H1 (cell line): ENCODE results near the gene SLC25A47. TPM values are rescaled to one million over a fixed set of nuclear protein-coding genes. Genes with fewer than 3 reads are reported as not detected.

ENCODE experiments used
- CTCF ChIA-PET: fragments of 300-600 bp; sonication (Branson Sonifier 250); formaldehyde crosslinking; loops from one replicate; lab custom pipeline; 2021; ENCODE audit not compliant: partially characterized antibody; lab: Charles Lee
- POLR2A ChIA-PET: fragments of 300-600 bp; sonication (Branson Sonifier 250); formaldehyde crosslinking; loops from one replicate; lab custom pipeline; 2021; ENCODE audit warnings: inconsistent platforms; ENCODE audit not compliant: partially characterized antibody; lab: Charles Lee
- DNase-seq, 2 experiments: peaks; one replicate each; pipeline versions ENCODE4 v3.0.0 to v3.0.0-alpha.2; 2010 to 2022; ENCODE audit warnings: low spot score in 2 of 2, low read depth in 1 of 2, mixed read lengths in 1 of 2
- FAIRE-seq: peaks from 2 replicates; lab custom pipeline; 2011; peaks lifted over from hg19 to GRCh38; lab: Jason Lieb, UNC
- H2AFZ ChIP-seq: 2 replicates; pipeline ENCODE4 v1.8.1; 2012; ENCODE audit warnings: low read length, inconsistent platforms
- H2AK5ac ChIP-seq: 2 replicates; pipeline ENCODE4 v1.6.1; 2013; ENCODE audit warnings: low read depth, low read length
- H2BK120ac ChIP-seq: replicated peaks from 2 replicates; pipeline ENCODE3; 2013; ENCODE audit warnings: low read depth, low read length, inconsistent platforms
- H2BK12ac ChIP-seq: 2 replicates; pipeline ENCODE4 v1.6.1; 2013; ENCODE audit warnings: low read depth, low read length
- H2BK15ac ChIP-seq: 2 replicates; pipeline ENCODE4 v1.6.1; 2013; ENCODE audit warnings: low read length
- H2BK20ac ChIP-seq: 2 replicates; pipeline ENCODE4 v1.6.1; 2013; ENCODE audit warnings: low read length
- H2BK5ac ChIP-seq: 2 replicates; pipeline ENCODE4 v1.6.1; 2013; ENCODE audit warnings: low read depth, low read length
- H3K14ac ChIP-seq: 2 replicates; pipeline ENCODE4 v1.6.1; 2013; ENCODE audit warnings: inconsistent platforms; ENCODE audit not compliant: insufficient read length
- H3K18ac ChIP-seq: 2 replicates; pipeline ENCODE4 v1.6.1; 2013; ENCODE audit warnings: low read length; ENCODE audit errors: extremely low read depth
- H3K23ac ChIP-seq: 2 replicates; pipeline ENCODE4 v1.6.1; 2013; ENCODE audit warnings: inconsistent platforms; ENCODE audit not compliant: insufficient read length
- H3K23me2 ChIP-seq: 2 replicates; pipeline ENCODE4 v1.6.1; 2013; ENCODE audit warnings: low read depth, low read length
- H3K27ac ChIP-seq: 2 replicates; pipeline ENCODE4 v1.6.1; 2011; ENCODE audit warnings: low read depth, low read length, inconsistent platforms
- H3K27me3 ChIP-seq, 4 experiments: replicated peaks in 1 of 4; 1 replicate in 1 of 4; 2 replicates in 3 of 4; pipeline versions ENCODE4 v1.6.1 to v1.8.1; 2011 to 2013; ENCODE audit warnings: low read length in 3 of 4, mild to moderate bottlenecking in 3 of 4, inconsistent platforms in 2 of 4, mixed read lengths in 2 of 4, moderate library complexity in 1 of 4; ENCODE audit not compliant: control insufficient read depth in 3 of 4, insufficient read depth in 3 of 4; ENCODE audit errors: extremely low read depth in 1 of 4
- H3K36me3 ChIP-seq, 4 experiments: 2 replicates each; pipeline versions ENCODE4 v1.6.1 to v1.8.1; 2011 to 2013; ENCODE audit warnings: mild to moderate bottlenecking in 4 of 4, low read length in 3 of 4, moderate library complexity in 2 of 4, control low read depth in 1 of 4, inconsistent platforms in 1 of 4; ENCODE audit not compliant: insufficient read depth in 4 of 4, control insufficient read depth in 2 of 4
- H3K4ac ChIP-seq: replicated peaks from 2 replicates; pipeline ENCODE3; 2013; ENCODE audit warnings: low read length, low read depth, mixed read lengths, inconsistent platforms; ENCODE audit not compliant: insufficient read length
- H3K4me1 ChIP-seq, 4 experiments: replicated peaks in 1 of 4; 1 replicate in 1 of 4; 2 replicates in 3 of 4; pipeline versions ENCODE4 v1.6.1 to v1.8.1; 2011 to 2013; ENCODE audit warnings: low read length in 3 of 4, inconsistent platforms in 2 of 4, mixed read lengths in 1 of 4; ENCODE audit not compliant: insufficient read depth in 4 of 4, control insufficient read depth in 3 of 4
- H3K4me2 ChIP-seq, 2 experiments: 2 replicates each; pipeline versions ENCODE4 v1.6.1 to v1.8.1; 2011 to 2013; ENCODE audit warnings: low read depth in 2 of 2, low read length in 2 of 2, control low read depth in 1 of 2, inconsistent platforms in 1 of 2, mild to moderate bottlenecking in 1 of 2; ENCODE audit not compliant: insufficient read depth in 1 of 2
- H3K4me3 ChIP-seq, 4 experiments: fragments of 200-600, 300-600 bp in 1 of 4; sonication (generic), shearing (Covaris generic), sonication (Bioruptor Twin) in 1 of 4; 2 replicates each; pipeline versions ENCODE4 v1.5.1 to v1.8.1; 2011 to 2016; ENCODE audit warnings: low read length in 4 of 4, low read depth in 3 of 4, control low read depth in 2 of 4, inconsistent platforms in 2 of 4, mild to moderate bottlenecking in 2 of 4, mixed read lengths in 1 of 4, moderate library complexity in 1 of 4; ENCODE audit not compliant: insufficient read depth in 2 of 4; ENCODE audit errors: extremely low read depth in 1 of 4
- H3K56ac ChIP-seq: replicated peaks from 2 replicates; pipeline ENCODE3; 2013; ENCODE audit warnings: low read depth, mild to moderate bottlenecking, mixed read lengths, low read length, inconsistent platforms; ENCODE audit not compliant: insufficient read length
- H3K79me1 ChIP-seq: 2 replicates; pipeline ENCODE4 v1.6.1; 2013; ENCODE audit warnings: low read depth, low read length, control low read depth
- H3K79me2 ChIP-seq, 2 experiments: 2 replicates each; pipeline versions ENCODE4 v1.6.1 to v1.8.1; 2012 to 2013; ENCODE audit warnings: low read length in 2 of 2, mild to moderate bottlenecking in 2 of 2, inconsistent platforms in 1 of 2; ENCODE audit not compliant: insufficient read depth in 2 of 2, control insufficient read depth in 1 of 2
- H3K9ac ChIP-seq, 4 experiments: replicated peaks in 1 of 4; 1 replicate in 1 of 4; 2 replicates in 3 of 4; pipeline versions ENCODE4 v1.6.1 to v1.8.1; 2011 to 2013; ENCODE audit warnings: low read depth in 3 of 4, low read length in 3 of 4, control low read depth in 2 of 4, mild to moderate bottlenecking in 2 of 4, moderate library complexity in 2 of 4, inconsistent platforms in 1 of 4; ENCODE audit errors: extremely low read depth in 1 of 4
- H3K9me3 ChIP-seq, 2 experiments: 2 replicates each; pipeline versions ENCODE4 v1.6.1 to v1.8.1; 2012 to 2013; ENCODE audit warnings: mild to moderate bottlenecking in 2 of 2, moderate library complexity in 2 of 2, control low read depth in 1 of 2, inconsistent platforms in 1 of 2, low read depth in 1 of 2, low read length in 1 of 2, mixed read lengths in 1 of 2; ENCODE audit not compliant: insufficient read depth in 2 of 2
- H4K20me1 ChIP-seq, 2 experiments: replicated peaks in 1 of 2; 2 replicates each; pipeline versions ENCODE3 to v1.8.1; 2011 to 2013; ENCODE audit warnings: inconsistent platforms in 2 of 2, low read length in 2 of 2, mild to moderate bottlenecking in 1 of 2; ENCODE audit not compliant: insufficient read depth in 2 of 2, control insufficient read depth in 1 of 2
- H4K5ac ChIP-seq: 2 replicates; pipeline ENCODE4 v1.6.1; 2013; ENCODE audit warnings: low read length, low read depth, mixed read lengths, inconsistent platforms; ENCODE audit not compliant: insufficient read length
- H4K8ac ChIP-seq: 2 replicates; pipeline ENCODE4 v1.8.0; 2013; ENCODE audit warnings: mild to moderate bottlenecking, moderate library complexity, low read length, inconsistent platforms; ENCODE audit not compliant: insufficient read depth; ENCODE audit errors: extremely low read depth
- H4K91ac ChIP-seq: replicated peaks from 2 replicates; pipeline ENCODE3; 2013; ENCODE audit warnings: low read length, mixed read lengths, inconsistent platforms; ENCODE audit not compliant: insufficient read length
- CHD1 ChIP-seq: IDR thresholded peaks from 2 replicates; pipeline ENCODE4 v1.6.1; 2012; ENCODE audit warnings: low read depth, low read length, improper control_type of control experiment
- CTBP2 ChIP-seq: IDR thresholded peaks from 2 replicates; pipeline ENCODE4 v1.7.0; 2011; ENCODE audit warnings: borderline replicate concordance, mild to moderate bottlenecking, moderate library complexity, mixed read lengths, low read length; ENCODE audit not compliant: insufficient read depth, insufficient read length
- GABPA ChIP-seq: IDR thresholded peaks from 2 replicates; pipeline ENCODE4 v1.6.1; 2011; ENCODE audit warnings: mild to moderate bottlenecking, low read length, moderate library complexity, borderline replicate concordance; ENCODE audit not compliant: insufficient read depth
- HDAC6 ChIP-seq: IDR thresholded peaks from one replicate; pipeline ENCODE4 v1.7.1; 2012; ENCODE audit warnings: low read depth, mild to moderate bottlenecking, inconsistent platforms, low read length, moderate library complexity
- POLR2AphosphoS5 ChIP-seq: IDR thresholded peaks from 2 replicates; pipeline ENCODE4 v1.6.1; 2011; ENCODE audit warnings: low read depth, low read length
- TCF12 ChIP-seq: IDR thresholded peaks from 2 replicates; pipeline ENCODE4 v1.6.1; 2011; ENCODE audit warnings: low read depth, mild to moderate bottlenecking, low read length
- WGBS, 2 experiments: shearing (Covaris generic) in 1 of 2; methylation state at CpG; one replicate each; pipeline versions ENCODE4 v1.1.6 to v1.1.7; 2013 to 2015; ENCODE audit warnings: low lambda C conversion rate in 2 of 2, mixed read lengths in 2 of 2, inconsistent platforms in 1 of 2, low coverage in 1 of 2, missing lambda C conversion rate in 1 of 2; ENCODE audit not compliant: insufficient replicate concordance in 2 of 2, insufficient coverage in 1 of 2, insufficient read length in 1 of 2; ENCODE audit errors: extremely low coverage in 1 of 2, missing lambda C conversion rate in 1 of 2; 5-methylcytosine and 5-hydroxymethylcytosine counted together
- polyA plus RNA-seq, 7 experiments: library from polyadenylated mRNA; depleted of rRNA in 3 of 7; stranded (reverse) in 5 of 7; unstranded in 2 of 7; fragments of >200 nt in 5 of 7; fragments of 200-250 nt in 2 of 7; gene quantifications; 1 replicate in 5 of 7; 2 replicates in 1 of 7; 4 replicates in 1 of 7; pipeline versions ENCODE4 v1.2.1 to v1.2.3, GENCODE V29; 2011 to 2013; ENCODE audit warnings: missing spikeins in 2 of 7, mixed read lengths in 2 of 7
- total RNA-seq: library from RNA; stranded (reverse); fragmentation: NEBNext Ultra II Directional; extraction: Animal tissue kit (Norgen Biotek cat#: 25700); gene quantifications from 2 replicates; pipeline ENCODE4 v1.2.1, GENCODE V29; 2021

SLC25A47 gene
- total and polyA plus RNA-seq, 2 of the 8 experiments (the other 6 are each of a cell fraction or from before 2014, with no cell fraction given): not detected

DNA sequence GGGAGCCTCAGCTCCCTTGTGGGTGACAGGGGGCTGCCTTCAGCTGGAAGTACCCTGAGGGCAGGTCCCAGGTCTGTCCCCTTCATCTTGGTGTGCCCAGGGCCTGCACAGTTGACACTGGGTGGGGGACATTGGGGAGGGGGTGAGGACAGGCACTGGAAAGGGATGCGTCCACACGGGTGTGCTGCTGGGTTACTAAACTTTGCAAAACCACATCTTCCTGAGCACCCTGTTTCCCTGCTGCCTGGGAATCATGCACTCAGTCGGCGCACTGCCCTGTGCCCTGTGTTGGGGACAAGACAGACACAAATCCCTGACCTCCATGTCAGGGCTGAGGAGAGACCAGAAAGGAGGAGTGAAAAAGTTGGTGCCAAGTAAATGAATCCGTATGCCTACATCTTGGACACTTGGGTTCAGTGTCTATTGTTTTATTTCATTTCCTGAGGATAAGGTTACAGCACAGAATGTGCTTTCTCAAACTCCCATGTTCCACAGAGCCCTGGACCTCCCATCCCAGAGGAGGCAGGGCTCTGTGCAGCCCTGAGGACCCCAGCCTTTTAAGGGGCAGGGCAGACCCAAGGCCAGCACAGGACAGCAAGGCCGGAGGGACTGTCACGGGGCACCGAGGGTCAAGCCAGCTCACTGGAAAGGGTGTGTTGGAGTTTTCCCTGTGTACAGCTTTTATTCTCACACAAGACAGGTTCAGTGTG is 14.0 kb upstream of the SLC25A47 start:
- H3K9ac ChIP-seq: no peak overlapping the region
- H2BK12ac ChIP-seq: no peak overlapping the region
- no peak for FAIRE-seq
- H2BK120ac ChIP-seq: no peak overlapping the region
- ChIA-PET CTCF (interaction anchor here (0.5 to 3.0 kb wide), 8 partner anchors 9 to 108 kb away, joined by 3 to 13 read pairs (median 6); no protein-coding TSS in a partner anchor), POLR2A (interaction anchor here (1.1 to 2.1 kb wide), 10 partner anchors 8 to 66 kb away, joined by 3 to 6 read pairs (median 4); a partner anchor contains a TSS)
- H3K9me3 ChIP-seq: no peaks in the 10 kb centered on the region
- H4K20me1 ChIP-seq: peaks cover 6 to 13% of the 10 kb centered on the region in 2 experiments
- H2AK5ac ChIP-seq: no peak overlapping the region
- 89% methylated on average over 8 of the region's 8 CpGs; no CpG with 5 or more reads in 1 of the 2 experiments for WGBS, 2 experiments
- peaks cover 0 to 20% (median 13%) of the 10 kb centered on the region in 4 experiments; a peak in 6 of 7 replicates for H3K4me1 ChIP-seq
- H4K91ac ChIP-seq: no peak overlapping the region
- no peak overlapping the region for H2AFZ ChIP-seq
- no peak overlapping the region for H3K4ac ChIP-seq
- TF ChIP-seq GABPA: no peak
- no peak for TF ChIP-seq CHD1
- no peak for TF ChIP-seq POLR2AphosphoS5
- no peak for TF ChIP-seq CTBP2
- no peak for TF ChIP-seq HDAC6
- TF ChIP-seq TCF12: no peak
- H3K79me2 ChIP-seq: peaks cover 0 to 10% of the 10 kb centered on the region in 2 experiments; a peak in 3 of 4 replicates
- no peak overlapping the region for H3K4me3 ChIP-seq
- no peaks in the 10 kb centered on the region for H3K36me3 ChIP-seq
- no peak overlapping the region for H3K56ac ChIP-seq
- peaks cover 18% of the 10 kb centered on the region; the same call in 1 of the 2 replicates for H3K23me2 ChIP-seq
- no peak overlapping the region for H2BK5ac ChIP-seq
- H4K5ac ChIP-seq: no peak overlapping the region
- no peak overlapping the region for H3K4me2 ChIP-seq
- H3K23ac ChIP-seq: no peak overlapping the region
- no peak overlapping the region for H2BK20ac ChIP-seq
- H3K18ac ChIP-seq: no peak overlapping the region
- no peak overlapping the region for H2BK15ac ChIP-seq
- no peak for DNase-seq
- H3K14ac ChIP-seq: no peak overlapping the region
- H3K27ac ChIP-seq: no peak overlapping the region
- no peaks in the 10 kb centered on the region; a peak in 1 of 7 replicates for H3K27me3 ChIP-seq
- no peak overlapping the region for H4K8ac ChIP-seq
- H3K79me1 ChIP-seq: peaks cover 4% of the 10 kb centered on the region
